Activated CD4-positive, alpha-beta T cell treated with anti-CD3 and anti-CD28 coated beads for 24 hours (primary cell): ENCODE measurements around the gene UBXN2A.
"Not testable (repeated sequence)": the region's sequence is repeated elsewhere in the genome, so short reads cannot be mapped to it uniquely, and the experiment has no call there.

Source experiments
- DNase-seq, 2 donors: peaks; one replicate each; pipeline ENCODE4 v3.0.0-alpha.2; 2020; ENCODE audit warnings: low read depth in 2 of 2

Gene UBXN2A

GRCh38 chr2:24011250-24012104 is 71.2 kb downstream of the UBXN2A start:
- DNase-seq, result no peak

GRCh38 chr2:24012521-24013188 is 72.4 kb downstream of the UBXN2A start:
- DNase-seq, result no peak

GRCh38 chr2:24014902-24015301 is 74.6 kb downstream of the UBXN2A start:
- not testable (repeated sequence) for DNase-seq

- DNase-seq, result no peak
These were observed 75.5 kb downstream of the UBXN2A start for GRCh38 chr2:24015562-24016375.

GRCh38 chr2:24016376-24016761 is 76.1 kb downstream of the UBXN2A start:
- no peak for DNase-seq

- no peak for DNase-seq
These were observed 76.8 kb downstream of the UBXN2A start for GRCh38 chr2:24016853-24017703.

- DNase-seq, result no peak
These were observed 77.4 kb downstream of the UBXN2A start for GRCh38 chr2:24017711-24018110.

- no peak for DNase-seq
These were observed 78.0 kb downstream of the UBXN2A start for GRCh38 chr2:24018241-24018640.

- DNase-seq, result no peak
These were observed 79.5 kb downstream of the UBXN2A start for GRCh38 chr2:24019729-24020128.

GRCh38 chr2:24020244-24020643 is 80.0 kb downstream of the UBXN2A start:
- no peak for DNase-seq

GRCh38 chr2:24021122-24021998 is 81.1 kb downstream of the UBXN2A start:
- no peak for DNase-seq

- DNase-seq, result no peak
These were observed 82.2 kb downstream of the UBXN2A start for GRCh38 chr2:24022324-24022974.

- no peak for DNase-seq
These were observed 82.8 kb downstream of the UBXN2A start for GRCh38 chr2:24022975-24023575.

GRCh38 chr2:24024018-24024417 is 83.8 kb downstream of the UBXN2A start:
- no peak for DNase-seq

- no peak for DNase-seq
These were observed 84.9 kb downstream of the UBXN2A start for GRCh38 chr2:24024996-24025663.

GRCh38 chr2:24026233-24026632 is 86.0 kb downstream of the UBXN2A start:
- DNase-seq, result no peak

GRCh38 chr2:24038786-24039499 is 98.7 kb downstream of the UBXN2A start:
- DNase-seq, result no peak

- no peak for DNase-seq
These were observed 100.2 kb downstream of the UBXN2A start for GRCh38 chr2:24040511-24040910.
